Epidermal melanocyte (primary cell): ENCODE results near the gene GLOD4.
A peak's percentile ranks its signal among the peaks of the same experiment; 100 is the strongest.
"Not testable (repeated sequence)": the region's sequence is repeated elsewhere in the genome, so short reads cannot be mapped to it uniquely, and the experiment has no call there.

Experiments used
- DNase-seq: peaks from one replicate; pipeline ENCODE4 v3.0.0; 2011; ENCODE audit warnings: low spot score; ENCODE audit not compliant: insufficient read length

GLOD4 gene

GRCh38 chr17:781805-782731, at the start of gene GLOD4, which contains the start of gene MRM3:
Gene GLOD4 (minus strand): TSS chr17:782280. CDS start chr17:782255, 25 bp downstream.
Gene MRM3 (plus strand): TSS chr17:782353. CDS start chr17:782379, 26 bp downstream.
- peak; percentile 97 for DNase-seq

GRCh38 chr17:830950-831349, 48.9 kb upstream of the GLOD4 start:
- no peak for DNase-seq

- no peak for DNase-seq
These were observed 48.3 kb upstream of the GLOD4 start for GRCh38 chr17:830381-830780.

- not testable (repeated sequence) for DNase-seq
These were observed 47.5 kb upstream of the GLOD4 start for GRCh38 chr17:829614-830013.

- no peak for DNase-seq
These were observed 46.7 kb upstream of the GLOD4 start for GRCh38 chr17:828761-829160.

- no peak for DNase-seq
These were observed 44.7 kb upstream of the GLOD4 start for GRCh38 chr17:826778-827177.

GRCh38 chr17:825216-825615, 43.1 kb upstream of the GLOD4 start:
- no peak for DNase-seq

- DNase-seq = no peak
These were observed 42.3 kb upstream of the GLOD4 start for GRCh38 chr17:824378-824777.

GRCh38 chr17:823501-823902, 41.4 kb upstream of the GLOD4 start:
- no peak for DNase-seq

- DNase-seq = no peak
These were observed 37.2 kb upstream of the GLOD4 start for GRCh38 chr17:819251-819650.

GRCh38 chr17:814371-814770, 32.3 kb upstream of the GLOD4 start:
- no peak for DNase-seq

- DNase-seq = no peak
These were observed 30.6 kb upstream of the GLOD4 start for GRCh38 chr17:812638-813204.

GRCh38 chr17:811051-811784, 29.1 kb upstream of the GLOD4 start:
- DNase-seq = no peak

GRCh38 chr17:807523-808294, 25.6 kb upstream of the GLOD4 start:
- DNase-seq = no peak

- DNase-seq = no peak
These were observed 24.9 kb upstream of the GLOD4 start for GRCh38 chr17:806781-807522.

- DNase-seq = no peak
These were observed 24.3 kb upstream of the GLOD4 start for GRCh38 chr17:806346-806745.

- not testable (repeated sequence) for DNase-seq
These were observed 23.8 kb upstream of the GLOD4 start for GRCh38 chr17:805886-806285.

GRCh38 chr17:804541-805435, 22.7 kb upstream of the GLOD4 start:
- DNase-seq = no peak
